SK-N-SH (cell line): Measurements from ENCODE around the gene SLAMF9.

Source experiments
- MXI1 ChIP-seq: IDR thresholded peaks from 2 replicates; pipeline ENCODE4 v1.6.1; 2012; ENCODE audit warnings: mild to moderate bottlenecking, low read depth, low read length, improper control_type of control experiment
- NRF1 ChIP-seq: IDR thresholded peaks from 2 replicates; pipeline ENCODE4 v1.6.1; 2012; ENCODE audit warnings: low read depth, mild to moderate bottlenecking, low read length
- RAD21 ChIP-seq: IDR thresholded peaks from 2 replicates; pipeline ENCODE4 v1.6.1; 2012; ENCODE audit warnings: mild to moderate bottlenecking, low read length
- SIN3A ChIP-seq: IDR thresholded peaks from 2 replicates; pipeline ENCODE4 v1.6.1; 2012; ENCODE audit warnings: low read depth, mild to moderate bottlenecking, low read length, moderate library complexity, borderline replicate concordance
- TF ChIP-seq, protein P1 (sequence below): fragments of 200-600 bp; sonication (generic); IDR thresholded peaks from 2 replicates; pipeline ENCODE4 v1.6.1; 2017; ENCODE audit warnings: antibody characterized with exemption, mild to moderate bottlenecking, moderate library complexity
- TF ChIP-seq, protein P2 (sequence below): IDR thresholded peaks from 2 replicates; pipeline ENCODE4 v1.4.0; 2012; ENCODE audit warnings: low read depth, borderline replicate concordance

DNA sequence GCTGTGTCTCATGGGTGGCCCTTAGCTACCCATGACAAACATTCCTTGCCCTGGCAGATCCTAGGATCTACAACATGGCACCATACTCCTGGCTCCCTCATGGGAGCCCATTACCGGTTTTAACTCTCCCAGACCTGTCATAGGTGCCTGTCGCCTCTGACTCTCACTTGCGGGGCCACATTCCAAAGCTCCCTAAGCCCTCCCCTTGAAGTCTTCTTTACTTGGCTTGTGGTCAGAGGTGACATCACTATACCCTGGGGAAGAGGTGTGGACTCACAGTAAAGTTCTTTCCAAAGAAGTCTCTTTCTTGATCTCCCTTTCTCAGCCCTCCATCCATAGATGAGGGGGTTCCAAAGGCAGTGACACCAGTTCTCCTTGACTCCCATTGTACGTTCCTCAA lies 5.4 kb upstream of the SLAMF9 start:
- no peak for TF ChIP-seq MXI1
- TF ChIP-seq, protein P1, sequence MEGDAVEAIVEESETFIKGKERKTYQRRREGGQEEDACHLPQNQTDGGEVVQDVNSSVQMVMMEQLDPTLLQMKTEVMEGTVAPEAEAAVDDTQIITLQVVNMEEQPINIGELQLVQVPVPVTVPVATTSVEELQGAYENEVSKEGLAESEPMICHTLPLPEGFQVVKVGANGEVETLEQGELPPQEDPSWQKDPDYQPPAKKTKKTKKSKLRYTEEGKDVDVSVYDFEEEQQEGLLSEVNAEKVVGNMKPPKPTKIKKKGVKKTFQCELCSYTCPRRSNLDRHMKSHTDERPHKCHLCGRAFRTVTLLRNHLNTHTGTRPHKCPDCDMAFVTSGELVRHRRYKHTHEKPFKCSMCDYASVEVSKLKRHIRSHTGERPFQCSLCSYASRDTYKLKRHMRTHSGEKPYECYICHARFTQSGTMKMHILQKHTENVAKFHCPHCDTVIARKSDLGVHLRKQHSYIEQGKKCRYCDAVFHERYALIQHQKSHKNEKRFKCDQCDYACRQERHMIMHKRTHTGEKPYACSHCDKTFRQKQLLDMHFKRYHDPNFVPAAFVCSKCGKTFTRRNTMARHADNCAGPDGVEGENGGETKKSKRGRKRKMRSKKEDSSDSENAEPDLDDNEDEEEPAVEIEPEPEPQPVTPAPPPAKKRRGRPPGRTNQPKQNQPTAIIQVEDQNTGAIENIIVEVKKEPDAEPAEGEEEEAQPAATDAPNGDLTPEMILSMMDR, result no peak
- TF ChIP-seq RAD21, result no peak
- no peak for TF ChIP-seq SIN3A
- no peak for TF ChIP-seq NRF1
- TF ChIP-seq, protein P2, sequence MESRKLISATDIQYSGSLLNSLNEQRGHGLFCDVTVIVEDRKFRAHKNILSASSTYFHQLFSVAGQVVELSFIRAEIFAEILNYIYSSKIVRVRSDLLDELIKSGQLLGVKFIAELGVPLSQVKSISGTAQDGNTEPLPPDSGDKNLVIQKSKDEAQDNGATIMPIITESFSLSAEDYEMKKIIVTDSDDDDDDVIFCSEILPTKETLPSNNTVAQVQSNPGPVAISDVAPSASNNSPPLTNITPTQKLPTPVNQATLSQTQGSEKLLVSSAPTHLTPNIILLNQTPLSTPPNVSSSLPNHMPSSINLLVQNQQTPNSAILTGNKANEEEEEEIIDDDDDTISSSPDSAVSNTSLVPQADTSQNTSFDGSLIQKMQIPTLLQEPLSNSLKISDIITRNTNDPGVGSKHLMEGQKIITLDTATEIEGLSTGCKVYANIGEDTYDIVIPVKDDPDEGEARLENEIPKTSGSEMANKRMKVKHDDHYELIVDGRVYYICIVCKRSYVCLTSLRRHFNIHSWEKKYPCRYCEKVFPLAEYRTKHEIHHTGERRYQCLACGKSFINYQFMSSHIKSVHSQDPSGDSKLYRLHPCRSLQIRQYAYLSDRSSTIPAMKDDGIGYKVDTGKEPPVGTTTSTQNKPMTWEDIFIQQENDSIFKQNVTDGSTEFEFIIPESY, result no peak
